SK-N-SH (cell line): ENCODE measurements around the gene LSM7. TPM values are rescaled to one million over a fixed set of nuclear protein-coding genes. Genes with fewer than 3 reads are reported as not detected.

Source experiments
- CTCF ChIA-PET: fragments of 300-600, 350-600 bp; formaldehyde crosslinking; extraction: SDS; loops from one replicate; lab custom pipeline; 2021; lab: Yijun Ruan, JAX
- POLR2A ChIA-PET: fragments of 350-600 bp; sonication (Branson Sonifier 250); formaldehyde crosslinking; extraction: SDS; loops from one replicate; lab custom pipeline; 2020; ENCODE audit warnings: antibody characterized with exemption, inconsistent platforms; lab: Yijun Ruan, JAX
- DNase-seq: peaks from one replicate; pipeline ENCODE4 v3.0.0; 2012
- H2AFZ ChIP-seq: fragments of 200-600 bp; sonication (generic); 2 replicates; pipeline ENCODE4 v1.8.1; 2016; ENCODE audit warnings: antibody characterized with exemption, mild to moderate bottlenecking, low read depth
- H3F3A ChIP-seq: fragments of 200-600 bp; sonication (generic); replicated peaks from 2 replicates; pipeline ENCODE3; 2016; ENCODE audit warnings: antibody characterized with exemption, mild to moderate bottlenecking; ENCODE audit not compliant: insufficient read depth
- H3K27ac ChIP-seq, 2 experiments: fragments of 200-500 bp in 1 of 2; fragments of 200-600 bp in 1 of 2; sonication (Bioruptor generic) in 1 of 2; sonication (generic), shearing (Covaris generic) in 1 of 2; 2 replicates each; pipeline versions ENCODE4 v1.5.1 to v1.6.1; 2014 to 2016; ENCODE audit warnings: low read depth in 2 of 2, inconsistent platforms in 1 of 2, low read length in 1 of 2, mild to moderate bottlenecking in 1 of 2, mixed read lengths in 1 of 2
- H3K27me3 ChIP-seq: fragments of 200-600 bp; sonication (generic), shearing (Covaris generic); 2 replicates; pipeline ENCODE4 v1.6.1; 2016; ENCODE audit warnings: mixed run types; ENCODE audit not compliant: insufficient read depth
- H3K36me3 ChIP-seq, 2 experiments: fragments of 200-500 bp in 1 of 2; fragments of 200-600 bp in 1 of 2; sonication (Bioruptor generic) in 1 of 2; sonication (generic) in 1 of 2; replicated peaks in 1 of 2; 2 replicates each; pipeline versions ENCODE3 to v1.5.1; 2014 to 2016; ENCODE audit warnings: low read length in 1 of 2, mild to moderate bottlenecking in 1 of 2; ENCODE audit not compliant: insufficient read depth in 2 of 2, control insufficient read depth in 1 of 2
- H3K4me1 ChIP-seq, 2 experiments: fragments of 200-500 bp in 1 of 2; fragments of 200-600 bp in 1 of 2; sonication (Bioruptor generic) in 1 of 2; sonication (generic), shearing (Covaris generic) in 1 of 2; 2 replicates each; pipeline versions ENCODE4 v1.5.1 to v1.6.1; 2014 to 2016; ENCODE audit warnings: low read depth in 1 of 2, low read length in 1 of 2, mixed run types in 1 of 2; ENCODE audit not compliant: insufficient read depth in 2 of 2, control insufficient read depth in 1 of 2
- H3K4me2 ChIP-seq: fragments of 200-600 bp; sonication (generic), shearing (Covaris generic); 2 replicates; pipeline ENCODE4 v1.6.1; 2017; ENCODE audit warnings: mixed run types
- H3K4me3 ChIP-seq, 2 experiments: fragments of 200-500 bp in 1 of 2; fragments of 200-600 bp in 1 of 2; sonication (Bioruptor generic) in 1 of 2; sonication (generic), shearing (Covaris generic) in 1 of 2; 2 replicates each; pipeline versions ENCODE4 v1.5.1 to v1.8.1; 2014 to 2016; ENCODE audit warnings: low read depth in 2 of 2, inconsistent platforms in 1 of 2, low read length in 1 of 2, mild to moderate bottlenecking in 1 of 2, mixed read lengths in 1 of 2, moderate library complexity in 1 of 2
- H3K79me2 ChIP-seq: fragments of 200-600 bp; sonication (generic); 2 replicates; pipeline ENCODE4 v1.8.1; 2017; ENCODE audit warnings: mild to moderate bottlenecking; ENCODE audit not compliant: insufficient read depth
- H3K9ac ChIP-seq: fragments of 200-600 bp; sonication (generic); 2 replicates; pipeline ENCODE4 v1.6.1; 2017; ENCODE audit warnings: mixed run types
- H3K9me2 ChIP-seq: fragments of 200-600 bp; sonication (generic); 2 replicates; pipeline ENCODE4 v1.6.1; 2017; ENCODE audit warnings: mixed run types
- H3K9me3 ChIP-seq: fragments of 200-600 bp; sonication (generic); 2 replicates; pipeline ENCODE4 v1.6.1; 2017; ENCODE audit warnings: mixed run types, mild to moderate bottlenecking, moderate library complexity
- H4K20me1 ChIP-seq: fragments of 200-600 bp; sonication (generic); 2 replicates; pipeline ENCODE4 v1.6.1; 2017; ENCODE audit warnings: mild to moderate bottlenecking, mixed run types; ENCODE audit not compliant: insufficient read depth
- CTCF ChIP-seq: fragments of 200-600 bp; sonication (generic); IDR thresholded peaks from 2 replicates; pipeline ENCODE4 v1.6.1; 2017; ENCODE audit warnings: antibody characterized with exemption, mild to moderate bottlenecking, moderate library complexity
- IRF3 ChIP-seq: fragments of 150-350 bp; IDR thresholded peaks from 2 replicates; pipeline ENCODE4 v1.6.1; 2016; ENCODE audit warnings: mild to moderate bottlenecking, low read depth, low read length
- JUND ChIP-seq: IDR thresholded peaks from 2 replicates; pipeline ENCODE4 v1.4.0; 2012
- MEF2A ChIP-seq: IDR thresholded peaks from 2 replicates; pipeline ENCODE4 v1.4.0; 2012; ENCODE audit warnings: low read depth, borderline replicate concordance
- RAD21 ChIP-seq: IDR thresholded peaks from 2 replicates; pipeline ENCODE4 v1.6.1; 2012; ENCODE audit warnings: mild to moderate bottlenecking, low read length
- REST ChIP-seq: IDR thresholded peaks from 2 replicates; pipeline ENCODE4 v1.6.1; 2012; ENCODE audit warnings: mild to moderate bottlenecking, low read depth, low read length, moderate library complexity
- RXRA ChIP-seq: IDR thresholded peaks from 2 replicates; pipeline ENCODE4 v1.4.0; 2012; ENCODE audit warnings: low read depth, mild to moderate bottlenecking, borderline replicate concordance
- SIN3A ChIP-seq: IDR thresholded peaks from 2 replicates; pipeline ENCODE4 v1.6.1; 2012; ENCODE audit warnings: low read depth, mild to moderate bottlenecking, low read length, moderate library complexity, borderline replicate concordance
- TAF1 ChIP-seq: IDR thresholded peaks from 2 replicates; pipeline ENCODE4 v1.6.1; 2012; ENCODE audit warnings: low read depth, mild to moderate bottlenecking, low read length, moderate library complexity, borderline replicate concordance
- TCF12 ChIP-seq: IDR thresholded peaks from 2 replicates; pipeline ENCODE4 v1.4.0; 2012
- TEAD4 ChIP-seq: IDR thresholded peaks from 2 replicates; pipeline ENCODE4 v1.4.0; 2012; ENCODE audit warnings: mild to moderate bottlenecking, borderline replicate concordance; ENCODE audit not compliant: insufficient read depth
- USF2 ChIP-seq: fragments of 150-350 bp; IDR thresholded peaks from 2 replicates; pipeline ENCODE4 v1.6.1; 2017; ENCODE audit warnings: antibody characterized with exemption, low read length, low read depth, borderline replicate concordance
- YY1 ChIP-seq: IDR thresholded peaks from 2 replicates; pipeline ENCODE4 v1.4.0; 2012; ENCODE audit warnings: low read depth, mild to moderate bottlenecking
- WGBS: methylation state at CpG from one replicate; pipeline ENCODE4 v1.1.6; 2017; ENCODE audit warnings: low lambda C conversion rate; 5-methylcytosine and 5-hydroxymethylcytosine counted together
- polyA plus RNA-seq, 3 experiments: library from polyadenylated mRNA; depleted of rRNA; stranded (reverse); fragments of >200 nt; gene quantifications; 2 replicates each; pipeline ENCODE4 v1.2.3, GENCODE V29; 2012

Gene LSM7
- polyA plus RNA-seq, 1 of the 3 experiments (the other 2 are of a cell fraction) = 1,193 TPM

- TF ChIP-seq USF2 (no peak), CTCF (no peak), REST (no peak), MEF2A (no peak), RXRA (no peak), TAF1 (no peak), TCF12 (no peak), RAD21 (no peak), TEAD4 (no peak)
- TF ChIP-seq, all 33 proteins: peak for 0
Measured at GRCh38 chr19:2283835-2284507, 44.4 kb downstream of the LSM7 start (continued).

GRCh38 chr19:2282862-2283237 lies 45.5 kb downstream of the LSM7 start:
- TF ChIP-seq REST (no peak), JUND (no peak), SIN3A (no peak), YY1 (no peak), CTCF (no peak), RAD21 (no peak), IRF3 (no peak), TAF1 (no peak)
- CTCF ChIA-PET = interaction anchor here (1.0 to 2.7 kb wide), 5 partner anchors 8 to 39 kb away, joined by 4 to 20 read pairs (median 5); partner anchors contain the start of gene LINGO3
- H3K9ac ChIP-seq = no peak overlapping the region

More at GRCh38 chr19:2282862-2283237, 45.5 kb downstream of the LSM7 start:
- Histone ChIP-seq H3K9me2 (no peaks in the 10 kb centered on the region), H3F3A (peaks cover 6% of the 10 kb centered on the region), H3K4me2 (no peak overlapping the region; the same call in 1 of the 2 replicates), H3K4me3 (no peak overlapping the region), H2AFZ (no peak overlapping the region), H3K27ac (no peak overlapping the region), H4K20me1 (no peaks in the 10 kb centered on the region), H3K27me3 (no peaks in the 10 kb centered on the region), H3K9me3 (no peaks in the 10 kb centered on the region), H3K79me2 (peaks cover 4% of the 10 kb centered on the region; the same call in 1 of the 2 replicates), H3K36me3 (no peaks in the 10 kb centered on the region), H3K4me1 (peaks cover 0 to 8% of the 10 kb centered on the region in 2 experiments; a peak in 1 of 4 replicates)
- POLR2A ChIA-PET = no interaction called here
- no peak for DNase-seq
- WGBS = 49% methylated on average over 5 of the region's 11 CpGs
